Lower leg skin (tissue), 3 donors: ENCODE data around the gene FKBP1A.
"Not testable (repeated sequence)": the region's sequence is repeated elsewhere in the genome, so short reads cannot be mapped to it uniquely, and the experiment has no call there.

Source experiments
- CTCF ChIP-seq, 3 donors: fragments of 450-650 bp; IDR thresholded peaks; one replicate each; pipeline ENCODE4 v1.5.1; 2016; ENCODE audit warnings: antibody characterized with exemption in 3 of 3, mild to moderate bottlenecking in 3 of 3, moderate library complexity in 2 of 3
- POLR2A ChIP-seq, 2 donors: fragments of 450-650 bp; IDR thresholded peaks; one replicate each; pipeline ENCODE4 v1.6.1; 2016 to 2017; ENCODE audit warnings: antibody characterized with exemption in 2 of 2, mild to moderate bottlenecking in 1 of 2, moderate library complexity in 1 of 2

- TF ChIP-seq CTCF, POLR2A (IDR thresholded peaks at IDR 0.05): not testable (repeated sequence)
These were observed 5.3 kb upstream of the FKBP1A start for GRCh38 chr20:1398185-1398584.
